Thyroid gland (tissue), 4 donors: ENCODE results near the gene SPACA6. TPM values are rescaled to one million over a fixed set of nuclear protein-coding genes. Genes with fewer than 3 reads are reported as not detected.

Experiments used
- DNase-seq, 2 donors: peaks; one replicate each; pipeline ENCODE4 v3.0.0-alpha.2; 2019
- H3K27ac ChIP-seq, 3 donors: fragments of 200-600 bp; sonication (generic); 1 replicate in 2 of 3; 2 replicates in 1 of 3; pipeline ENCODE4 v1.5.1; 2016 to 2019; ENCODE audit warnings: mild to moderate bottlenecking in 1 of 3, moderate library complexity in 1 of 3
- H3K27me3 ChIP-seq: fragments of 200-600 bp; sonication (generic); one replicate; pipeline ENCODE4 v1.5.1; 2019
- H3K36me3 ChIP-seq, 2 donors: fragments of 200-600 bp; sonication (generic); one replicate each; pipeline ENCODE4 v1.5.1; 2016 to 2019
- H3K4me1 ChIP-seq, 2 donors: fragments of 200-600 bp; sonication (generic); one replicate each; pipeline ENCODE4 v1.5.1; 2017 to 2019
- H3K4me3 ChIP-seq, 3 donors: fragments of 200-600 bp; sonication (generic); replicated peaks in 1 of 3; 1 replicate in 2 of 3; 2 replicates in 1 of 3; pipeline ENCODE4 v1.5.1; 2016; ENCODE audit warnings: mild to moderate bottlenecking in 1 of 3
- H3K9me3 ChIP-seq: fragments of 200-600 bp; sonication (generic); one replicate; pipeline ENCODE4 v1.5.1; 2017
- POLR2A ChIP-seq, 2 donors: fragments of 450-650 bp; IDR thresholded peaks; one replicate each; pipeline ENCODE4 v1.6.1; 2017; ENCODE audit warnings: antibody characterized with exemption in 2 of 2, mild to moderate bottlenecking in 2 of 2, moderate library complexity in 1 of 2
- WGBS, 2 donors: methylation state at CpG; one replicate each; pipeline ENCODE4 v1.1.5; 2017; 5-methylcytosine and 5-hydroxymethylcytosine counted together
- intact Hi-C: fragments of 100-400 bp; cut with DNase I; formaldehyde crosslinking; loops from one replicate; pipeline ENCODE4 v1.15.1; 2023
- total RNA-seq, 4 donors: library from RNA; depleted of rRNA; stranded (reverse); fragments of >200 nt; gene quantifications; one replicate each; pipeline ENCODE4 v1.2.3, GENCODE V29; 2016
- TF ChIP-seq, protein P1 (sequence below), 6 experiments: fragments of 200-600 bp in 3 of 6; fragments of 450-650 bp in 3 of 6; sonication (generic) in 3 of 6; IDR thresholded peaks; one replicate each; pipeline ENCODE4 v1.5.1; 2016 to 2019; ENCODE audit warnings: antibody characterized with exemption in 6 of 6, mild to moderate bottlenecking in 2 of 6, inconsistent platforms in 1 of 6, moderate library complexity in 1 of 6

Gene SPACA6
- total RNA-seq, 4 donors from 2014 or later = 11.9 to 26.2 (median 20.4) TPM

DNA sequence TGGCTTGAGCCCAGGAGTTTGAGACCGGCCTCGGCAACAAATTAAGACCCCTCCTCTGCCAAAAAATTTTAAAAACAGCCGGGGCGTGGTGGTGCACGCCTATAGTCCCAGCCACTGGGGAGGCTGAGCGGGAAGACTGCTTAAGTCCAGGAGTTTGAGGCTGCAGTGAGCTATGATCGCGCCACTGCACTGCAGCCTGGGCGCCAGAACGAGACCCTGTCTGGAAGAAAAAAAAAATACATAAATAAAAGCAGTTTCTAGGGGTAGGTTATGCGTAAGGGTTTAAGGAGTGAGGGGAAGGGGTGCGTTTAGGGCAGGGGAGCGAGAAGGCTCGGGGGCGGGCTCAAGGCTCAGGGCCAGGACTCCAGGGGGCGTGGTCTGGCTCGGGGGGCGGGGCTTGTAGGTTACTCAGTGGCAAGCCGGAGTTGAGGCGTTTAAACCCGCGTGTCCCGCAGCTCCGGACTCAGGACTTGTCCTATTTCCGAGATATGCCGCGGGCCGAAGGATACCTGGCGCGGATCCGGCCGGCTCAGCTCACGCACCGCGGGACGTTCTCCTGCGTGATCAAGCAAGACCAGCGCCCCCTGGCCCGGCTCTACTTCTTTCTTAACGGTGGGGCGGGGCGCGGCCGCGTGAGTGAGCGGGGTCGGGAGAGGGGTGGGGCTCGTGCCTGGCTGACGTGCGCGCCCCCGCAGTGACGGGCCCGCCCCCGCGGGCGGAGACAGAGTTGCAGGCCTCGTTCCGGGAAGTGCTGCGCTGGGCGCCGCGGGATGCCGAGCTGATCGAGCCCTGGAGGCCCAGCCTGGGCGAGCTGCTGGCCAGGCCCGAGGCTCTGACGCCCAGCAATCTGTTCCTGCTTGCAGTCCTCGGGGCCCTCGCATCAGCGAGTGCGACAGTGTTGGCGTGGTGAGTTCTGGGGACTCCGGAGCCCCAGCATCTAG lies 10.7 kb downstream of the SPACA6 start:
- DNase-seq = peak; percentile 97 to 98
- intact Hi-C loops = no loop called here

DNA sequence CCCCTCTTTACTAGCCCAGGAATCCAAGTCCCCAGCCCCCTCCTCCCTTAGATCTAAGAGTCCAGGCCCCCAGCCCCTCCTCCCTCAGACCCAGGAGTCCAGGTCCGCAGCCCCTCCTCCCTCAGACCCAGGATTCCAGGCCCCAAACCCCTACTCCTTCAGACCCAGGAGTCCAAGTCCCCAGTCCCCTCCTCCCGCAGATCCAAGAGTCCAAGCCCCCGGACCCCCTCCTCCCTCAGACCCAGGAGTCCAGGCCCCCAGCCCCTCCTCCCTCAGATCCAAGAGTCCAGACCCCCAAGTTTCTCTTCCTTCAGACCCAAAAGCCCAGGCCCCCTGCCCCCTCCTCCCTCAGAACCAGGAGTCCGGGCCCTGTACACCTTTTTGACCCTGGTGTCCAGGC lies 11.5 kb downstream of the SPACA6 start:
- peak in 1 of 2 donors; percentile 24 for DNase-seq
- Histone ChIP-seq H3K4me3 (peak overlapping the region; percentile 18 to 62 (median 59)), H3K9me3 (no peaks in the 10 kb centered on the region), H3K27me3 (no peaks in the 10 kb centered on the region), H3K27ac (peak overlapping the region; percentile 66 to 92 (median 86)), H3K4me1 (peaks cover 19 to 31% of the 10 kb centered on the region in 2 donors), H3K36me3 (no peaks in the 10 kb centered on the region)
- 55 to 59% methylated on average over 3 to 4 of the region's 4 CpGs for WGBS, 2 donors
- intact Hi-C loops = no loop called here
- TF ChIP-seq, protein P1, sequence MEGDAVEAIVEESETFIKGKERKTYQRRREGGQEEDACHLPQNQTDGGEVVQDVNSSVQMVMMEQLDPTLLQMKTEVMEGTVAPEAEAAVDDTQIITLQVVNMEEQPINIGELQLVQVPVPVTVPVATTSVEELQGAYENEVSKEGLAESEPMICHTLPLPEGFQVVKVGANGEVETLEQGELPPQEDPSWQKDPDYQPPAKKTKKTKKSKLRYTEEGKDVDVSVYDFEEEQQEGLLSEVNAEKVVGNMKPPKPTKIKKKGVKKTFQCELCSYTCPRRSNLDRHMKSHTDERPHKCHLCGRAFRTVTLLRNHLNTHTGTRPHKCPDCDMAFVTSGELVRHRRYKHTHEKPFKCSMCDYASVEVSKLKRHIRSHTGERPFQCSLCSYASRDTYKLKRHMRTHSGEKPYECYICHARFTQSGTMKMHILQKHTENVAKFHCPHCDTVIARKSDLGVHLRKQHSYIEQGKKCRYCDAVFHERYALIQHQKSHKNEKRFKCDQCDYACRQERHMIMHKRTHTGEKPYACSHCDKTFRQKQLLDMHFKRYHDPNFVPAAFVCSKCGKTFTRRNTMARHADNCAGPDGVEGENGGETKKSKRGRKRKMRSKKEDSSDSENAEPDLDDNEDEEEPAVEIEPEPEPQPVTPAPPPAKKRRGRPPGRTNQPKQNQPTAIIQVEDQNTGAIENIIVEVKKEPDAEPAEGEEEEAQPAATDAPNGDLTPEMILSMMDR (IDR thresholded peaks at IDR 0.05) = no peak
- no peak for TF ChIP-seq POLR2A (IDR thresholded peaks at IDR 0.05)

More for the DNA sequence above, 10.7 kb downstream of the SPACA6 start:
- Histone ChIP-seq H3K27ac (peak overlapping the region; percentile 66 to 92 (median 86)), H3K4me1 (peaks cover 19 to 31% of the 10 kb centered on the region in 2 donors), H3K27me3 (no peaks in the 10 kb centered on the region), H3K4me3 (peak overlapping the region; percentile 18 to 62 (median 59)), H3K9me3 (no peaks in the 10 kb centered on the region), H3K36me3 (no peaks in the 10 kb centered on the region)
- TF ChIP-seq, protein P1 (IDR thresholded peaks at IDR 0.05) = peak in 3 of 6 experiments; percentile 12 to 40 (median 35)
- TF ChIP-seq POLR2A (IDR thresholded peaks at IDR 0.05) = peak in 1 of 2 donors; percentile 82
- 5 to 8% methylated on average over 21 to 25 of the region's 74 CpGs for WGBS, 2 donors

DNA sequence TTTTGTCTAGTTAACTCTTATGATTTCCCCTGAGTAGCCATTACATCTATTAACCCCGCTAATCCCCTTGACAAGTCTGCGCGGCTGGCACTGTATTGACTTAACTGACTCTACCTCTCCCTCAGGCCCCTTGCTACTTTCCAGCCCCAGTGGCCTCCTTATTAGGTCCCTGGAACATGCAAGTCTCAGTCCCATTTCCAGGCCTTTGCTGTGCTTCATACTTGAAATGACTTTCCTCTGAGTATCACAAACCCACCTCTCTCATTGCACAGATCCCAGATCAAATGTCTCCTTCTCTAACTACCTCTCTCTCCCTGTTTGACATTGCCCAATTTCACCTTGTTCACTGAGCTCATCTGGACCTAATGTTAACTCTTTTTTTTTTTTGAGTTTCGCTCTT lies 13.2 kb downstream of the SPACA6 start:
- no peak for TF ChIP-seq POLR2A (IDR thresholded peaks at IDR 0.05)
- TF ChIP-seq, protein P1 (IDR thresholded peaks at IDR 0.05) = no peak
- Histone ChIP-seq H3K27ac (no peak overlapping the region), H3K9me3 (no peaks in the 10 kb centered on the region), H3K36me3 (no peaks in the 10 kb centered on the region), H3K27me3 (no peaks in the 10 kb centered on the region), H3K4me3 (no peak overlapping the region), H3K4me1 (peaks cover 19 to 31% of the 10 kb centered on the region in 2 donors)
- no peak for DNase-seq
- intact Hi-C loops = no loop called here
- 98% methylated on average over 4 of the region's 4 CpGs for WGBS, 2 donors

DNA sequence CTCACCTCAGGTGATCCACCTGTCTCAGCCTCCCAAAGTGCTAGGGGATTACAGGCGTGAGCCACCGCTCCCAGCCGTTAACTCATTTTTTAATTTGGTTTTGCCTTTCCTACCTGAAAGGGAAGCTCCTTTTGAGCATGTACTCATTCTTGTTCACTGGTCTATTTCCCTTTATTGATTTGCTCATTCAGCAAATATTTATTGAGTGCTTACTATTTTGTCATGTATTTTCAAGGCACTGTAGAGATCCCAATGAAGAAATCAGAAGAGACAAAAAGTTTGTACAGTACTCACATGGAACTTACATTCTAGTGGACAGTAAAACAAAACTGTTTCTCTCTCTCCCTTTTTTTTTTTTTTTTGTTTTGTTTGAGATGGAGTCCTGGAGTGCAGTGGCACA lies 13.8 kb downstream of the SPACA6 start:
- H3K27me3 ChIP-seq = no peaks in the 10 kb centered on the region
- no peaks in the 10 kb centered on the region for H3K36me3 ChIP-seq
- intact Hi-C loops = no loop called here
- TF ChIP-seq, protein P1 (IDR thresholded peaks at IDR 0.05) = no peak
- no peak for TF ChIP-seq POLR2A (IDR thresholded peaks at IDR 0.05)
- DNase-seq = no peak
- H3K9me3 ChIP-seq = no peaks in the 10 kb centered on the region
- H3K4me3 ChIP-seq = no peak overlapping the region
- peaks cover 17 to 28% of the 10 kb centered on the region in 2 donors for H3K4me1 ChIP-seq
- whole genome bisulfite sequencing, 2 donors = 98 to 99% methylated on average over 3 of the region's 3 CpGs
- no peak overlapping the region for H3K27ac ChIP-seq

DNA sequence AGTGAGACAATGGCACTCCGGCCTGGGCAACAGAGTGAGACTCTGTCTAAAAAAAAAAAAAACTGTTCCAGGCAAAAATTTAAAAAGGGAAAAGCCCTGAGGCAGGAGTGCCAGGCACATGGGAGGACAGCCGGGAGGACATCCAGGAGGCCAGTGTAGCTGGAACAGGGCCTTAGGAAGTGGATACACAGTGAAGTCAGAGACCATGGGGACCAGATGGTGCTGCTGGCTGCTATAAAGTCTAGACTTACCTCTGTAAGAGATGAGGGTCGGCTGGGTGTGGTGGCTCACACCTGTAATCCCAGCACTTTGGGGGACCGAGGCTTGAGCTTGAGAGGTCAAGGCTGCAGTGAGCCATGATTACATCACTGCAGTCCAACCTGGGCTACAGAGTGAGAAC lies 15.7 kb downstream of the SPACA6 start:
- intact Hi-C loops = no loop called here
- WGBS, 2 donors = 76 to 90% methylated on average over 4 of the region's 4 CpGs
- no peak overlapping the region for H3K27ac ChIP-seq
- H3K4me1 ChIP-seq = peaks cover 0 to 12% of the 10 kb centered on the region in 2 donors
- H3K27me3 ChIP-seq = no peaks in the 10 kb centered on the region
- H3K36me3 ChIP-seq = no peaks in the 10 kb centered on the region
- H3K9me3 ChIP-seq = no peaks in the 10 kb centered on the region
- no peak for TF ChIP-seq POLR2A (IDR thresholded peaks at IDR 0.05)
- TF ChIP-seq, protein P1 (IDR thresholded peaks at IDR 0.05) = no peak
- no peak overlapping the region for H3K4me3 ChIP-seq
- no peak for DNase-seq
